AML-193 (cell line): Measurements from ENCODE around the gene DNAH3.
"Not testable (repeated sequence)": the region's sequence is repeated elsewhere in the genome, so short reads cannot be mapped to it uniquely, and the experiment has no call there.

ENCODE experiments used
- DNase-seq, 2 experiments: peaks; one replicate each; lab custom pipeline; 2025; lab: John Stamatoyannopoulos, UW

The DNAH3 gene

GRCh38 chr16:20940871-20941635 is 209.6 kb downstream of the DNAH3 start:
- peak; percentile 71 to 74 for DNase-seq

GRCh38 chr16:20939611-20940010 is 211.0 kb downstream of the DNAH3 start:
- DNase-seq = no peak

- peak; percentile 39 to 45 for DNase-seq
These were observed 212.2 kb downstream of the DNAH3 start for GRCh38 chr16:20938426-20938825.

- no peak for DNase-seq
These were observed 212.9 kb downstream of the DNAH3 start for GRCh38 chr16:20937736-20938135.

DNA sequence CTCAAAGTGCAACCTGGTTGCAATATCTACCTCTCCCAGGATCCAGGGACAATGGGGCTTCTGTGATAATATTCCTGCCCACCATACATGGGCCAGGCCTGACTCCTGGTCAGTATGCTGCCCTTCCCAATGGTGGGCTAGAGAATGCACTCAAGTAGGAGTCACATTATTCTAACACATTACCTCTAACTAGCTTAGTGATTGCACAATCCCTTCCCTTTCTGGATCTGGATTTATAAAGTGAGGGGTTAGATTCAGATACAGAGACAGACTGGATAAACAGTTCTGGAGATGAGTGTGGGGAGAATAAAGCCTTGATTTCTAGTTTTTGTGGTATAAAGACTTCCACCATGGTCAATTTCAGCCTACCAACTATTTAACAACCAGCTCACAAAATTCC is 217.1 kb downstream of the DNAH3 start:
- DNase-seq = no peak

GRCh38 chr16:20931066-20931600 is 219.5 kb downstream of the DNAH3 start:
- DNase-seq = no peak

DNA sequence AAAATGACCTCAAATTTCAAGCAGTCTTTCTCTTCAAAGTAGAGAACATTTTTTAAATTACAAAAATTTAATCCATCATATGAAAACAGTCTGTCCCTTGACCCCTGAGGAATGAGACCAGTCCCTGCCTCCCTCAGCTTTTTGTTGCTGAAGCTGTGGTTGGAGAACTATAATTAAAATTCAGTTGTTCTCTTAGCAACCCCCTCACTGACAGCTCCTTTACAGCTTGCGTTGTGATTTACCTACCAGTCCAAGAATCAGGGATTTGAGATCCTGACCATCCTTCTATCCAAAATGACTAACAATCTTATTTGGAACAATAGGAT is 220.3 kb downstream of the DNAH3 start:
- DNase-seq = no peak

DNA sequence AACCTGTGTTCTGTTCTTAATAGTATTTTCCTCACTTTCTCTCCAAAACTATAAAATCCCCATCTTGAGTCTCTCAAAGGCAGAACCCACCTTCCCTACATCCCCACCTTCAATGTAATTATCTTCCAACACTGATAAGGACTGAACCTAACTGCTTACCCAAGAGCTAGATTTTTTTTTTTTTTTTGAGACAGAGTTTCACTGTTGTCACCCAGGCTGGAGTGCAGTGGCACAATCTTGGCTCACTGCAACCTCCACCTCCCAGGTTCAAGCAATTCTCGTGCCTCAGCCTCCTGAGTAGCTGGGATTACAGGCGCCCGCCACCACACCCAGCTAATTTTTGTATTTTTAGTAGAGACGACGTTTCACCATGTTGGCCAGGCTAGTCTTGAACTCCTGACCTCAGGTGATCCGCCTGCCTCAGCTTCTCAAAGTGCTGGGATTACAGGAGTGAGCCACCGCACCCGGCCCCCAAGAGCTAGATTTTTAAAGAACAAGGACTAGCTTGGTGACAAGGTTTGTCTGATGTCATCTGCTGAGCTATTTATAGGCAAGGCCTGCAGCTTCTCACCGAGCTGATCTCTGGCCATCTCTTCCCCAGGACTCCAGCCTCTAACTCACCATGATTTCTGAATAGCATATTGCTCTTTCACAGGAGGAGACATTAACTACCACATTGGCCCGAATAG is 220.8 kb downstream of the DNAH3 start:
- not testable (repeated sequence) for DNase-seq

- no peak for DNase-seq
These were observed 221.8 kb downstream of the DNAH3 start for GRCh38 chr16:20928774-20929411.

DNA sequence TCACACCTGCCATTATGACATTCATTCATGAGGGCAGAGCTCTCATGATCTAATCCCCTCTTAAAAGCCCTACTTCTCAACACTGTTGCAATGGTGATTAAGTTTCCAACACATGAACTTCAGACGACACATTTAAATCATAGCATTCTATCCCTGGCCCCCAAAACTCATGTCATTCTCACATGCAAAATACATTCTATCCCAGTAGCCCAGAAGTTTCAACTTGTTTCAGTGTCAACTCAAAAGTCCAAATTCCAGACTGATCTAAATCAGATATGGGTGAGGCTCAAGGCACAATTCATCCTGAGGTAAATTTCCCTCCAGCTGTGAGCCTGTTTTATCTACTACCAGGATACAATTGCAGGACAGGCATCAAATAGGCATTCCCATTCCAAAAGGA is 224.9 kb downstream of the DNAH3 start:
- no peak for DNase-seq

GRCh38 chr16:20923876-20924275 is 226.8 kb downstream of the DNAH3 start:
- no peak for DNase-seq

DNA sequence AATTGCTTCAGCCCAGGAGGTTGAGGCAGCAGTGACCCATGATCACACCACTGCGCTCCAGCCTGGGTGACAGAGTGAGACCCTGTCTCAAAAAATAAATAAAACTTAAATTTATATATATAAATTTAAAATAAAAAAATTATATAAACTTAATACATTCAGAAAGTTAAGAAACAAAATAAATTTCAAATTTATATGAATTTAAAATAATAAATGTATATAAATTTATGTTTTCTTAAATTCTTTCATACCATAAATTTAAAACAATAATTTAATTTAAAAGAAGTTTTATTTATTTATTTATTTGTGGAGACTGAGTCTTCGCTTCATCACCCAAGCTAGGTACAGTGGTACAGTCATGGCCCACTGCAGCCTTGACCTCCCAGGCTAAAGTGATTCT is 229.8 kb downstream of the DNAH3 start:
- no peak for DNase-seq

DNA sequence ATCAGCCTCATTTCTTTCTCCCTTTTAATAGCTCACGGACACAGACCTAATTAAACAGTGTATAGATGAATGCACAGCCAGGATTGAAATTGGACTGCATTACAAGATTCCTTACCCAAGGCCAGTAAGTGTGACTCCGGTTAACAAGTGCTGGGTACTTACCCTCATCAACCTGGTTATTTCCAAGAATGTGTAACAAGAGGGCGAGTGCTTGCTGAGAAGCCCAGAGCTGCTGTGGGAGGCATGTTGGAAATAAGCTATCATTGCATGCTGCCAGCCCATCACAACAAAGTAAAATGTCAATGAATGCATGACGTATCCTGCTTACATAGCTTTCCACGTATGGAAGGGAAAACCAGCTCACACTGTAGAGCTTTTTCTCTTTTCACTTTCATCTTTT is 230.6 kb downstream of the DNAH3 start:
- DNase-seq = no peak

- no peak for DNase-seq
These were observed 232.0 kb downstream of the DNAH3 start for GRCh38 chr16:20918486-20919239.

DNA sequence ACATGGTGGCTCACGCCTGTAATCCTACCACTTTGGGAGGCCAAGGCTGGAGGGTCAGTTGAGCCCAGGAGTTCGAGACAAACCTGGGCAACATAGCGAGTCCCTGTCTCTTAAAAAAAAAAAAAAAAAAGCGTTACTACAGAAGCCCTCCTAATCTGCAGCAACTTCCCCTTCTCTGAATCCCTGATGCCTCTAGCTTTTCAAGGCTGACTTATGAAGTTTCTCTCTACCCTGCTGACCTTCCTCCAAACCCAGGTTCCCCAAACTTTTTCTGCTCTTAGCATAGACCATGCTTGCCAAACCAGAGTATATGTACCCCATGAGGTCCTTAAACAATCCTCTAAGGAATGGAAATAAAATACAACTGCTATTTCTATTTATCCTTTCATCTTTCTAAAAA is 233.7 kb downstream of the DNAH3 start:
- peak; percentile 78 to 79 for DNase-seq

DNA sequence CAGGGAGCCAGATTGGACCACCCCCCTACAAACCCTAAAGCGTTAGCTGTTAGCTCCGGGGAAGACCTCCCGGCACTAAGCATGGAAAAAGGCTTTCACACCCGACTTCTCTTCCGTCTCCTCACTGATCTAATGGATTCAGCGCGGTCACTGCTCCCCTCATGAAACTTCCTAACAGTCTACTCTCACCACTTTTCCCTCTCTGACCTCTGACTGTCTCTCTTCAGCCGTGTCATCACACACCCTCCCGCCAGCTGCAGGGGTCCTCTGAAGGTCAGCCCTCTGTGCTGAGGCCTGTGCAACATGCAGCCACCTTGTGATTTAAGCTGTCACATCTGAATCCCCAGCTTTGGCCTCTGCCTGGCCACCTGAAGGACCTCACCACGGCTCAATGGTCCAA is 234.4 kb downstream of the DNAH3 start:
- DNase-seq = no peak

DNA sequence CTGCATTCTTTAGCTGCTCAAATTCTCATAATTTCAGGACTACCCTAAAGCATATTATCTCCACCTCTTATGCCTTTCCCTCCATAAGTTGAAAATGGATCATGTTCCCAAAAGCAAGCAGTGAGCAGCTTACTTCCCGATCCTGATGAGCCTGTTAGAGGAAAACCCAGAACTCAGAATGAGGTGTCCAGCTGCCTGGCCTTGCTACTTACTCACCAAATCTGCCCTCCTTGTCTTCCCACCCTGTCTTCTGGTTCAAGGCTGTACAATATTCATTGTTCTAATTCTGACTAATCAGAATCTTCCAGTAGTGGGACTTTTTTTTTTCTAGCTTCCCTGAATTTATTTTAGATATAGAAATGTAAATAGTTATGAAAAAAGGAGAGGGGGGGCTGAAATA is 239.3 kb downstream of the DNAH3 start:
- no peak for DNase-seq

DNA sequence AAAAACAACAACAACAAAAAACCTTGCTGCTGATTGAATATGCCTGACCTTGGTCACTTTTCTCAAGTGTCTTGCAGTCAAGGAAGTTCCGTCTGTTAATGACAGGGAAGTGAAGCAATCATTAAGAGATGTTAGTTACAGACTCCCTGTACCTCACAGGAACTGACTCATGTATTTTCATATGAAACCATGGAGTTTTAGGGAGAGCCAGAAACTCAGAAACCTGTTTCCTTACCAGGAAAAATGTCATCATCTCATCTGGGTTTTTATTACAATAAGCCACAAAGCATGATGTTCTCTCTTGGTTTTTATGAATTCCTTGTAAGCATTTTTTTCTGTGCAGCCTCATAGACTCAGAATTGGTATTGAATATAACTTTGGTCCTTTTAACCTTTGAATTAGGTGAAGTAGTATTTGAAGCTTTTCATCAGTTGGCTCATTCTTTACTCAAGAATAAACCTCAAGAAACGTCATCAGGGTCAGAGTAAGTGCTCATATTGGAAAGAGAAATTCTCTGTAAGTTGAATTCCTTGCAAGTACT is 239.8 kb downstream of the DNAH3 start:
- peak; percentile 96 to 97 for DNase-seq

GRCh38 chr16:20906341-20907255 is 244.0 kb downstream of the DNAH3 start:
- DNase-seq = no peak

- DNase-seq = no peak
These were observed 245.1 kb downstream of the DNAH3 start for GRCh38 chr16:20905576-20905975.
